HG02678 (cell line): ENCODE data around the gene DPYSL5.

Experiments
- ATAC-seq: cut with Tn5 transposase; IDR thresholded peaks from one replicate; pipeline ENCODE4 v1.9.1; 2021; ENCODE audit warnings: mild to moderate bottlenecking, moderate library complexity; ENCODE audit not compliant: unreplicated experiment

Gene DPYSL5

DNA sequence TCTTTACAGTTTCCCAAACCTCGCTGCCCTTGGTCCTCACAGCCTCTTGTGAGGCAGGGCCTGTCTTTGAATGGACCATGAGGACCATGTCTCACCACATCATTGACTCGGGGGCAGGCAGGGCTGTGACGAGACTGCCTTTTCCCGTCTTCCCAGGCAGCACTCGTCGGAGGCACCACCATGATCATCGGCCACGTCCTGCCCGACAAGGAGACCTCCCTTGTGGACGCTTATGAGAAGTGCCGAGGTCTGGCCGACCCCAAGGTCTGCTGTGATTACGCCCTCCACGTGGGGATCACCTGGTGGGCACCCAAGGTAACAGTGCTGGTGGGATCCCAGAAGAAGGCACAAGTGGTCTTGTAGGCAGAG is 76.8 kb downstream of the DPYSL5 start:
- ATAC-seq = no peak

GRCh38 chr2:26925100-26925791 is 77.3 kb downstream of the DPYSL5 start:
- no peak for ATAC-seq

GRCh38 chr2:26927221-26927620 is 79.3 kb downstream of the DPYSL5 start:
- ATAC-seq = no peak

DNA sequence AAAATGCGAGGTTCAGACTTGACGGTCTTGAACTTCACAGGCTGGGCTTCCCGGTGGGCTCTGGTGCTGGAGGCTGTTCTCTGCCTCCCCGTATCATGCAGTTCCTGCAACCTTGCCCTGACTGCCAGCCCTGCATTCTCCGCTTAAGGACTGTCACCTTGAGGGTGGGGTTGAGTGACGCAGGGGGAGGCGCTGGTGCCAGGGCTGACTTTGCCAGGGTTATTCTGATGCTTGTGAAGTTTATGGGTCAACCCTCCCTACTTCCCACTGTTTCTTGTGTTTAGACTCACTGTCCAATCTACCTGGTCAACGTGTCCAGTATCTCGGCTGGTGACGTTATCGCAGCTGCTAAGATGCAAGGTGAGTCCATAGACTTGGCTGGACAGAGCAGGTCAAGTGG is 85.0 kb downstream of the DPYSL5 start:
- ATAC-seq = no peak

DNA sequence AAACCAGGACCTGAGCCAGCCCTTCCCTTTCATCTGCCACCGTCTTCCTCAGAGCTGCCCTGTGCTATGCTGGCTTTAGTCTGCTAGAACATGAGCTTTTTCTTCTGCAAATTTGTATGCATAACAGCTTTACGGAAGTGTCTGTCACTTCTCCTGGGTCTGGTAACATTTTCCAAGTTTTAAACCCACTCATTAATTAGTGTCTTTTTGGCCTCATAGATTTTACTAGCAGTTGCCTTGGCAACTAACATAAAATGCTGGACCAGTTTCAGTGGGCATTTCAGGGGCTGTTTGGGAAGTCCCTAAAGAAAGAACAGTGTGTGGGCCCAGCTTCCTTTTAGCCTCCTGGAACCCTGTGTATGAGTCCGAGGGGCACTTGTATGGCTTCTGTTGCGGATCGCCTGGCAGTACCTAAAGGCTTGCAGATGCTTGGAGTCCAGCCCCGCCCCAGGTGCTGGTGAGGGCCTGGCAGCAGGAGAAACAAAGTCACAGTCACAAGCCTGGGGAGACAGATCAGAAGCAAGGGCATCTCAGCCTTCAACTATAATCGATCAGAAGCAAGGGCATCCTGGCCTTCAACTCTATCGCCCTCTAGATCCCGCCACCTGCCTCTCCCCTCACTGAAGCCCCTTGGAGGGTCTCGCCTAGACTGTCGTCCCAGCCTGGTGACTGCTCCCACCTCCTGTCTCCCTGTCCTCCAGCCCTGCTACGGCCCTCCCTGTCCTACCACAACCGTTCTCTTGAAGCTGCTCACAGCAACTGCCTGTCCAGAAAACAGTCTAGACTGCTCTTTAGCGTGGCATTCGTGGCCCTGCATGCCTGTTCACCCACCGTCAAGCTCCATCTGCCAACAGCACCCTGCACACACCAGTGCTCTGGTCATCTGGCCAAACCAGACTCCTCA is 85.8 kb downstream of the DPYSL5 start:
- no peak for ATAC-seq

GRCh38 chr2:26934335-26934724 is 86.4 kb downstream of the DPYSL5 start:
- ATAC-seq = no peak

DNA sequence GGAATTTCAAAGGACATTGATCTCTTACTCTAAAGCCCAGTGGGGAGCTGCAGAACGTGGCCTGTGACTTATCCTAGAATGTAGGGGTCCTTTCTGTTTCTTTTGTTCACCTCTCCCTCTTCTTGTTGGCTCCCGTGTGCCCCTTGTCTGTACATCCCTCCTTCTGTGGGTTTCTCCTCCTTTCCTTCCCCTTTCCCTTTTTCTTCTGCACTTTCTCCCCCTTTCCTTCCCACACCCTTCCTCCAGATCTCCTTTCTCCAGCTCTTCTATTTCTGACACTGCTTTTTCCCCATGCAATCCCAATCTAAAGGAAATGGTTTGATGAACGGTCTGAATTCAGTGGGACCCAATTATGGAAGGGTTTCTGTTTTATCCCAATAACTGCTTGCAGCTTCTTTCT is 87.1 kb downstream of the DPYSL5 start:
- no peak for ATAC-seq

GRCh38 chr2:26936855-26937254 is 88.9 kb downstream of the DPYSL5 start:
- ATAC-seq = no peak

GRCh38 chr2:26938399-26939118 is 90.6 kb downstream of the DPYSL5 start:
- no peak for ATAC-seq

- ATAC-seq = no peak
These were observed 92.1 kb downstream of the DPYSL5 start for GRCh38 chr2:26940001-26940400.

DNA sequence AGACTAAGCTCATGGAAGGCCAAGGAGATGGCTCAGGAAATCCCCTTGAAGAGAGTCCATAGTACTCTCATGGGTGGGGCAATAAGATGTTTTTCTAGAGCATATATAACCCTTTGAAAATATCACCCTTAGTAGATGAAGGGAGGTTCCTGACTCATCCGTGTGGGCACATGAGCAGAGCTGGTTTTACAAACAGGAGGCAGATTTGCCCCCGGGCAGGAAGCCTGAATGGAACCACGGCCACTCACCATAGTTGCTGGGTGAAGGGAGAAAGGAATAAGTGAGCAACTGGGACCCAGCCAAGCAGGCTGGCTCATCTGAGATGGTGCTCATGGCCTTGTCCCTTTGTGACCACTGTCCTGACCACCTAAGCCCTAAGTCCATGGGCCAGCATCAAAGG is 93.6 kb downstream of the DPYSL5 start:
- ATAC-seq = no peak

DNA sequence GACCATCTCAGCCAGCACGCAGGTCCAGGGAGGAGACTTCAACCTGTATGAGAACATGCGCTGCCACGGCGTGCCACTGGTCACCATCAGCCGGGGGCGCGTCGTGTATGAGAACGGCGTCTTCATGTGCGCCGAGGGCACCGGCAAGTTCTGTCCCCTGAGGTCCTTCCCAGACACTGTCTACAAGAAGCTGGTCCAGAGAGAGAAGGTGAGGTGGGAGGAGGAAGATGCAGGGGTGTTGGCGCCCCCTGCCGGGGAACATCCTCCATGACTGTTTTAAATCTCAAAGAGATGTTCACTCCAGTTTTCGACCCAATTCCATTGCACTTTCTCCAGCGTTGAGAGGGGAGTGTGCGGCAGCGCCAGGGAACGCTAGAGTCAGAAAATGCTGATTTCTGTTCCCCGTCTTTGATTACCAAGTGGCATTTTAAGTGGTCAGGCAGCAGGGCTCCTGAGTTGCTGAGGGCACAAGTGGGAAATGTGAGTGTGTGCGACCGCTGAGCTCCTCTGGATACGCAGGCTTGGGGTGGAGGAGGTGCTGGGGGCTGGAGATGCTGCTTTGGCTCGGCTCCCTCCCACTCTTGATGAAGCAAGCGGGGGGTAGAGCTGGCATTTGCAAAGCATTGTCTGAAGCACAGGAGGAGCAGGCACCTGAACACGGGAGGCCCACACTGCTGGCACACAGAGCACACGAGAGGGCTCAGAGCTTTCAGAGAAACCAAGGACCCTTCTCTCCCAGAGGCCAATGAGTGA is 94.8 kb downstream of the DPYSL5 start:
- ATAC-seq = no peak

DNA sequence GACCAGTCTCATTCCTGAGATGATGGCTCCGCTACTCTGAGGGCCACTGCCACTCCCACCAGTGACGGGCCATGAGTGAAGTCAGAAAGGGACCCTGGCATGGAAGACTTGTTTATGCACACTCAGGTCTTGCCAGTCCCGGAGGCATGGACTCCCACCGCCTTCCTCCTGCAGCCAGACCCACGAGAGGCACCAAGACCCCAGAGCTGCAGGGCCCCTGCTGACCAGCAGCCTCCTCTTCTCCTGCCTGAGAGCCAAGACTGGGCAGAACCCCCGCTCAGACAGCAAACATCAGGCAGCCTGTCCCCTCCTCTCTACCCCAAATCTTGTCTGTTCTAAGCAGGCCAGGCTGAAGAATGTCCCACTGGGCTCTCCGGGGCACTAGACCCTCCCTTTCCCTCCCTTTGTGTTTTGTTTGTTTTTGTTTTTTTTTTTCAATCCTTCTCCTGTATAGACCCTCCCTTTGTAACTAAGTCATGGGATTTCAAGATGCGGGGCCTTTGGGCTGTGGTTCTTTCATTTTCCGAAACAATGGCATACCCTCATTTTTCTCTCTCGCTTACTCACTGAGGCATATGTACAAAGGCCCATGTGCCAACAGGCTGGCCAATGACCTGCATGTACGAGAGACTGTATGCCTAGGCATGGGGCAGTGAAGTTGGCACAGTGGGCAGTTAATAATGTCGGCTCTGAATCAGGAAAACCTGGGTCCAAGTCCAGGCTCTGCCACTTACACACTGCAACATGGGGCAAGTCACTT is 98.2 kb downstream of the DPYSL5 start:
- ATAC-seq = no peak

DNA sequence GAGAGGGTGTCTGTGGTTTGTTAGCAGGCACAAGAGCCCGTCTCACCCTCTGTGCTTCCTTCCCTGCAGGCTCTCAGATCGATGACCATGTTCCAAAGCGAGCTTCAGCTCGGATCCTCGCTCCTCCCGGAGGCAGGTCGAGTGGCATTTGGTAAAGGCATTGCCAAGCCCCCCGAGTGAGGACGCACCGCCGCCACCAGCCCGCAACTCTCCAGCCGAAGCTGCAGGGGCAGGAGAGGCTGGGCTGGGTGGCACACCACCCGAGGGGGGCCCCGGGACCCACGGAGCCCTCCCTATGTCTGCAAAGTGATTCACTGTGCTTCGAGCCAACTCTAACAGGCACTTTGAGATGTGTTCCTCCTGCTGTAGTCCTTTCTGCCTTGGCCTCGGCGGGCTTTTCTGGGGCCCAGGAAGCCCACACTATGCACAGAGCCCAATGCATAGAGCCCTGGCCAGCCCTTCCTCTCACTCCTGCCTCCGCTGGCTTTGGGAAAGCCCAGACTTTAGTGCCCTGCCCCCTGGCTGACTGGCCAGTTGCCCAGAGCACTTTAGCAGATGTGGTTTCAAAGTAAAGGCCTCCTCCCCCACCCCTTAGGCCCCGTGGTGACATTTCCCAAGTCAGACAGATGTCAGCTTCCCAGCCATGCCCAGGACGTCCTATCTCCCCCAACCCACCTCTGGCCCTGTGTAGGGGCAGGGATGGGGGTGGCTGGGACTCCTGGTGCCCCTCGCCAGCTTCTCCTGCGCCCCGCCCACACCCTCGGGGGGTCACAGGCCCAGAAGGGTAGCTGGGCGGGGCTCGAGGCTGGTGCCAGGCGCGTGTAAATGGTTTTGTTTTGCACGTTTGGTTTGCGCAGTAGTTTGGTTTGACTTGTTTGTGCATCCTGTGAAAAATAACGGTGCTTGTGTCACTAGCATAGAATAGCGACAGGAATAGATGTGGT is 99.2 kb downstream of the DPYSL5 start:
- ATAC-seq = no peak

DNA sequence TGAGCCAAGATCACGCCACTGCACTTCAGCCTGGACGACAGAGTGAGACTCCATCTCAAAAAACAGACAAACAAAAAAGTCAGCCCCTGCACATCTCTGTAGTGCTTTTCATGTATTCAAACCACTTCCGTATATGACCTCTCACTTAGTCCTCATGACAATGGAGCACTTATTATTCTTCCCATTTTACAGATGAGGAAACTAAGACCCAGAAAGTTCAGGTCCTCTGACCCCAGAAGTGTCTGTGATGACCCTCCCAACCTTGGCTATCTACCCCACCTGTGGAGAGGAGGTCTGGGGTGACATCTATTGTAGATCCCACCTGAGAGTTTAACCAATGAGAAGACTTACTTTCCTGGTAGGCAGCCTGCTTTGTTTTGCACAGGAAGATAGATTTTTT is 100.9 kb downstream of the DPYSL5 start:
- ATAC-seq = no peak

DNA sequence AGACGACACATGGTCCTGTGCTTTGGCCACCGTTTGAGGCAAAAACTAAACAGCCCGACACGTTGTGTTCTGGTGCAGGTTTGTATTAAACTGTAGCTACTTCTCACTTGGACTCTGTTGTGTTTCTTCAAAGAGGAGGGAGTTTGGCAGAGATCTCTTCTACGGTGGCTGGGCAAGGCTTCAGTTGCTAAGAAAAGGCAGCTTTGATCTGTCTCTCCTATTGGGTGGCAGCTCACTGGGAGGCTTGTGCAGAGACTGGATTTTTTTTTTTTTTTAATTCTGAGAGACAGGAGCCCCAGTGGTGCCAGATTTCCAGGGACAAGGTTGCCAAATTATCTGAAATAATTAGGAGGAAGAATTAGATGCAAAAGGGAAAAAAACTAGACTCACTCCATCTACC is 102.3 kb downstream of the DPYSL5 start:
- no peak for ATAC-seq

DNA sequence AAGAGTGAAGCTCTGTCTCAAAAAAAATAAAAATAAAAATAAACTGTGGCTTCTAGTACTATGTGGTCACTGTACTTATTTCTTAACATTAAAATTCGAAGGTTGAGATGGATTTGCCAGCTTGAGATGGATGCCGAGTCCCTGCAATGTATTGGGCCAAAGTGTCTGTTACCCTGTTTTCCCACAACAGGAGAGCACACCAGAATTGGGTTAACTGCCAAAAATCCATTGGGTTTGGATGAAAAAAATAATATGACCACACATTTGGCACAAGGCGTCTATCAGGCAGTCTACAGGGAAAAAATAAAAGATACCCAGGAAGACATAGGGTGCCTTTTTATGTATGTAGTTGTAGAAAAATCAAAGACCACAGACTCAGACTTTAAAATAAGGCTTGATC is 103.3 kb downstream of the DPYSL5 start:
- ATAC-seq = no peak

DNA sequence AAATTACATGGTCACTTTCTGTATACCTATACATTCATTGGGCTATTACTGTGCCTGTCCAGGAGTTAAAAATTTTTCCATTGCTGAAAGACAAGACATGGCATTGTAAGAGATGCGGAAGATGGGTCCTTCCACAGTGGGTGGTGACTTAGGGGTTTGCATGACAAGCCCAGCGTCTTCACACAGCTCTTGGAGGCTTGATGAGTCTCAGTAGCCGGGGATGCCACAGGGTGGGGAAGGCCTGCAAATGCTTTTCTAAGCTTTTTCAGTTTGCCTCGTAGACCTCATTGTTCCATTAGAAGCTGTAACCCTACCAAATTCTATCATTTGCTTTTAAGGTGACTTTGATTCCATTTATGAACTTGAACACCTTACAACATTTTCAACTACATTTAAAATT is 104.4 kb downstream of the DPYSL5 start:
- ATAC-seq = no peak

DNA sequence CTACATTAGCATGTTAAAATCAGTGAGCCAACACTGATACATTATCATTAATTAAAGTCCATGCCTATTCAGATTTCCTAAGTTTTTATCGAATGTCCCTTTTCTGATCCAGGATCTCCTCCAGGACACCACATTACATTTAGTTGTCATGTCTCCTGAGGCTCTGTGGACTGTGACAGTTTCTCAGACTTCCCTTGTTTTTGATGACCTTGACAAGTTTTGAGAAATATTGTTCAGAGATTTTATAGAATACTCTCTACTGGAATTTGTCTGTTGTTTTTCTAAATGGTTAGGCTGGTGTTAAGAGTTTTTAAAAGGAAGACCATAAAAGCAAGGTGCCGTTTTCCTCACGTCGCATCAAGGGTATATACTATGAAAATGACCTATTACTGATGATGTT is 106.2 kb downstream of the DPYSL5 start:
- no peak for ATAC-seq
